ENCODE data around the gene NUDT22. TPM values are rescaled to one million over a fixed set of nuclear protein-coding genes. Genes with fewer than 3 reads are reported as not detected.

The NUDT22 gene
- total and polyA plus RNA-seq, 2 of the 8 experiments (the other 6 are each of a cell fraction or from before 2014, with no cell fraction given) = 43.4 to 69.0 TPM

DNA sequence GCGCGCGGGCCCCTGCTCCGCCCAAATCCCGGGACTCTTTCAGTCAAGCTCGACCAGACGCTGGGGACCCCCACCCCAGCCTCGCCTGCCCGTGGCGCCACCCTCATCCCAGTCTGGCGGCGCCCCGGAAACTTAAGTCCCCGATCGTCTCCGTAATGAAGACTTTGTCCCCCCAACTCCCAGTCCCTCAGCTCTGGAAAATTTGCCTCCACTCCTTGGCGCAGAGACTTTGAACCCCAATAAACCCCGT lies 25.6 kb downstream of the NUDT22 start:
- H3K56ac ChIP-seq (replicated peaks; ENCODE audit: insufficient read length, low read depth, low read length) = peak overlapping the region; percentile 9
- H4K20me1 ChIP-seq (replicated peaks in 1 of 2; ENCODE audit: control insufficient read depth in 1 of 2, insufficient read depth in 2 of 2, low read length in 2 of 2) = peaks cover 6 to 16% of the 10 kb centered on the region in 2 experiments
- H3K4me1 ChIP-seq (replicated peaks in 1 of 4; ENCODE audit: control insufficient read depth in 3 of 4, insufficient read depth in 4 of 4, low read length in 3 of 4) = peaks cover 0 to 40% (median 34%) of the 10 kb centered on the region in 4 experiments; a peak in 6 of 7 replicates
- no peak overlapping the region for H2BK5ac ChIP-seq (ENCODE audit: low read depth, low read length)
- peak overlapping the region; percentile 73 to 86 (median 76) for H3K4me3 ChIP-seq (ENCODE audit: extremely low read depth in 1 of 4, insufficient read depth in 2 of 4, low read depth in 3 of 4, low read length in 4 of 4)
- no peak overlapping the region for H2BK12ac ChIP-seq (ENCODE audit: low read depth, low read length)
- H2BK15ac ChIP-seq (ENCODE audit: low read length) = no peak overlapping the region
- peak overlapping the region; percentile 73 to 88 for H3K4me2 ChIP-seq (ENCODE audit: insufficient read depth in 1 of 2, low read depth in 2 of 2, low read length in 2 of 2)
- H3K18ac ChIP-seq (ENCODE audit: extremely low read depth, low read length) = 0 out of 2 replicates have a peak overlapping the region, but pooled peaks have one; percentile 99
- no peak overlapping the region for H2AK5ac ChIP-seq (ENCODE audit: low read depth, low read length)
- DNase-seq (ENCODE audit: low read depth in 1 of 2, low spot score in 2 of 2) (no peak), FAIRE-seq (no peak)
- 0 out of 2 replicates have a peak overlapping the region, but pooled peaks have one; percentile 22 for H3K27ac ChIP-seq (ENCODE audit: low read depth, low read length)
- no peaks in the 10 kb centered on the region for H3K9me3 ChIP-seq (ENCODE audit: insufficient read depth in 2 of 2, low read depth in 1 of 2, low read length in 1 of 2)
- H3K23me2 ChIP-seq (ENCODE audit: low read depth, low read length) = peaks cover 13% of the 10 kb centered on the region
- H3K79me2 ChIP-seq (ENCODE audit: control insufficient read depth in 1 of 2, insufficient read depth in 2 of 2, low read length in 2 of 2) = peaks cover 0 to 23% of the 10 kb centered on the region in 2 experiments; a peak in 1 of 4 replicates
- TF ChIP-seq SAP30 (IDR thresholded peaks at IDR 0.05; ENCODE audit: insufficient read depth, insufficient replicate concordance, low read length) = no peak
- TF ChIP-seq HDAC2 (IDR thresholded peaks at IDR 0.05; ENCODE audit: borderline replicate concordance in 1 of 2, low read depth in 2 of 2, low read length in 2 of 2) = no peak
- no peak for TF ChIP-seq KDM1A (IDR thresholded peaks at IDR 0.05; ENCODE audit: borderline replicate concordance, low read length)
- peak; percentile 25 for TF ChIP-seq KDM4A (IDR thresholded peaks at IDR 0.05; ENCODE audit: low read depth, low read length, severe bottlenecking)
- no peak for TF ChIP-seq CBX5 (IDR thresholded peaks at IDR 0.05; ENCODE audit: low read depth, low read length)
- TF ChIP-seq TEAD4 (IDR thresholded peaks at IDR 0.05; ENCODE audit: low read depth, low read length) = no peak
- TF ChIP-seq NRF1 (IDR thresholded peaks at IDR 0.05; ENCODE audit: low read depth, low read length) = no peak
- TF ChIP-seq CBX8 (IDR thresholded peaks at IDR 0.05; ENCODE audit: borderline replicate concordance, low read depth, low read length) = no peak
- TF ChIP-seq SIN3A (conservative IDR thresholded peaks at IDR 0.05 in 1 of 2, IDR thresholded peaks at IDR 0.05 in 1 of 2; ENCODE audit: low read depth in 1 of 2, low read length in 2 of 2) = 0 out of 4 replicates have a peak, but pooled peaks of 1 of the 2 experiments have one; percentile 51
- POLR2A ChIA-PET (ENCODE audit: partially characterized antibody) = interaction anchor here (0.9 to 13.1 kb wide), 14 partner anchors 9 to 1410 kb away, joined by 3 to 352 read pairs (median 8); partner anchors contain the start of genes DNAJC4, ESRRA, FKBP2 and NUDT22
- peak overlapping the region; percentile 54 to 62 (median 60); a peak in 6 of 7 replicates for H3K9ac ChIP-seq (replicated peaks in 1 of 4; ENCODE audit: extremely low read depth in 1 of 4, low read depth in 3 of 4, low read length in 3 of 4)
- no peak overlapping the region for H2BK20ac ChIP-seq (ENCODE audit: low read length)
- no peak overlapping the region for H4K91ac ChIP-seq (replicated peaks; ENCODE audit: insufficient read length, low read length)
- H3K14ac ChIP-seq (ENCODE audit: insufficient read length) = no peak overlapping the region
- WGBS, 2 experiments (ENCODE audit: extremely low coverage in 1 of 2, insufficient coverage in 1 of 2, insufficient read length in 1 of 2, insufficient replicate concordance in 2 of 2, low coverage in 1 of 2, low lambda C conversion rate in 2 of 2, missing lambda C conversion rate in 1 of 2) = 4% methylated on average over 18 of the region's 18 CpGs; no CpG with 5 or more reads in 1 of the 2 experiments
- H3K4ac ChIP-seq (replicated peaks; ENCODE audit: insufficient read length, low read depth, low read length) = no peak overlapping the region
- peaks cover 8 to 24% (median 17%) of the 10 kb centered on the region in 4 experiments for H3K36me3 ChIP-seq (ENCODE audit: control insufficient read depth in 2 of 4, insufficient read depth in 4 of 4, low read length in 3 of 4)
- H3K27me3 ChIP-seq (replicated peaks in 1 of 4; ENCODE audit: control insufficient read depth in 3 of 4, extremely low read depth in 1 of 4, insufficient read depth in 3 of 4, low read length in 3 of 4) = no peaks in the 10 kb centered on the region
- no peak overlapping the region for H2BK120ac ChIP-seq (replicated peaks; ENCODE audit: low read depth, low read length)
- H4K5ac ChIP-seq (ENCODE audit: insufficient read length, low read depth, low read length) = no peak overlapping the region
- no peak overlapping the region for H2AFZ ChIP-seq (ENCODE audit: low read length)
- no peak overlapping the region for H3K23ac ChIP-seq (ENCODE audit: insufficient read length)
- CTCF ChIA-PET (ENCODE audit: partially characterized antibody) = interaction anchor here (0.7 to 10.0 kb wide), 20 partner anchors 14 to 1659 kb away, joined by 3 to 102 read pairs (median 5); partner anchors contain the start of genes CATSPERZ, FERMT3, NUDT22 and TRPT1
- no peak overlapping the region for H4K8ac ChIP-seq (ENCODE audit: extremely low read depth, insufficient read depth, low read length)
- peaks cover 2% of the 10 kb centered on the region; the same call in 1 of the 2 replicates for H3K79me1 ChIP-seq (ENCODE audit: low read depth, low read length)

Data from H1 (cell line).